HepG2 (cell line): ENCODE results near the gene CEP128. TPM values are rescaled to one million over a fixed set of nuclear protein-coding genes. Genes with fewer than 3 reads are reported as not detected.

Source experiments
- ATAC-seq: fragments of 200-7000 bp; cut with Tn5 transposase; 3 replicates; pipeline ENCODE4 v1.9.1; 2020; ENCODE audit warnings: mild to moderate bottlenecking, moderate library complexity
- BruUV-seq: library from RNA; stranded (reverse); fragments of 400-500 nt; replicated peaks from 2 replicates; lab custom pipeline; 2021; lab: Mats Ljungman, UMichigan
- CTCF ChIA-PET: fragments of 300-600 bp; formaldehyde crosslinking; extraction: SDS; loops from one replicate; lab custom pipeline; 2021; ENCODE audit warnings: low total read pairs, inconsistent platforms, low intra/inter-chr PET ratio; lab: Yijun Ruan, JAX
- POLR2A ChIA-PET: fragments of 350-600 bp; sonication (Branson Sonifier 250); formaldehyde crosslinking; loops from one replicate; lab custom pipeline; 2020; ENCODE audit warnings: antibody characterized with exemption, inconsistent platforms; lab: Yijun Ruan, JAX
- DNase-seq: peaks from one replicate; pipeline ENCODE4 v3.0.0-alpha.2; 2015; ENCODE audit warnings: low spot score
- FAIRE-seq: peaks from 3 replicates; lab custom pipeline; 2011; peaks lifted over from hg19 to GRCh38; lab: Jason Lieb, UNC
- H2AFZ ChIP-seq: one replicate; pipeline ENCODE4 v1.6.1; 2011; ENCODE audit warnings: low read length, inconsistent platforms
- H3K27ac ChIP-seq: fragments of 300-600 bp; 3 replicates; pipeline ENCODE4 v1.8.0; 2011; ENCODE audit warnings: mixed run types, mild to moderate bottlenecking, mixed read lengths, low read length, inconsistent platforms; ENCODE audit not compliant: insufficient read depth; ENCODE audit errors: extremely low read length
- H3K27me3 ChIP-seq, 2 experiments: fragments of 200-600 bp in 1 of 2; 2 replicates in 1 of 2; 3 replicates in 1 of 2; pipeline versions ENCODE4 v1.6.0 to v1.8.0; 2011; ENCODE audit warnings: low read length in 2 of 2, mild to moderate bottlenecking in 2 of 2, moderate library complexity in 2 of 2, inconsistent platforms in 1 of 2; ENCODE audit not compliant: insufficient read depth in 2 of 2, control insufficient read depth in 1 of 2
- H3K36me3 ChIP-seq, 2 experiments: fragments of 200-600 bp in 1 of 2; replicated peaks in 1 of 2; 2 replicates in 1 of 2; 3 replicates in 1 of 2; pipeline versions ENCODE4 v1.5.1 to v1.8.0; 2011; ENCODE audit warnings: low read length in 2 of 2, inconsistent platforms in 1 of 2; ENCODE audit not compliant: insufficient read depth in 2 of 2, control insufficient read depth in 1 of 2
- H3K4me1 ChIP-seq: 2 replicates; pipeline ENCODE4 v1.5.1; 2012; ENCODE audit warnings: low read length, inconsistent platforms; ENCODE audit not compliant: insufficient read depth
- H3K4me2 ChIP-seq: 2 replicates; pipeline ENCODE4 v1.6.0; 2011; ENCODE audit warnings: low read depth, low read length, inconsistent platforms
- H3K4me3 ChIP-seq, 3 experiments: fragments of 200-600 bp in 1 of 3; sonication (generic), shearing (Covaris generic) in 1 of 3; replicated peaks in 1 of 3; 2 replicates each; pipeline ENCODE4 v1.5.1; 2011 to 2016; ENCODE audit warnings: low read length in 3 of 3, inconsistent platforms in 2 of 3, low read depth in 2 of 3, mild to moderate bottlenecking in 2 of 3, control low read depth in 1 of 3, mixed read lengths in 1 of 3; ENCODE audit not compliant: insufficient read depth in 1 of 3
- H3K79me2 ChIP-seq: one replicate; pipeline ENCODE4 v1.6.1; 2011; ENCODE audit warnings: low read length, inconsistent platforms; ENCODE audit not compliant: insufficient read depth
- H3K9ac ChIP-seq: 2 replicates; pipeline ENCODE4 v1.6.0; 2011; ENCODE audit warnings: mild to moderate bottlenecking, low read depth, low read length, inconsistent platforms; ENCODE audit not compliant: insufficient read depth
- H3K9me3 ChIP-seq: 2 replicates; pipeline ENCODE4 v1.5.1; 2012; ENCODE audit warnings: mild to moderate bottlenecking, low read length
- H4K20me1 ChIP-seq: 2 replicates; pipeline ENCODE4 v1.6.0; 2011; ENCODE audit warnings: inconsistent platforms, mild to moderate bottlenecking, low read length, moderate library complexity; ENCODE audit not compliant: insufficient read depth
- AGO2 ChIP-seq: fragments of 200-400 bp; formaldehyde crosslinking; optimal IDR thresholded peaks from 2 replicates; pipeline ENCODE3; 2017; ENCODE audit warnings: mild to moderate bottlenecking, low read depth, low read length, moderate library complexity
- KLF12 ChIP-seq: sonication (generic); formaldehyde crosslinking; IDR thresholded peaks from 2 replicates; pipeline ENCODE4 v1.4.0; 2020; ENCODE audit warnings: missing genetic modification reagents, borderline replicate concordance
- NFYB ChIP-seq: sonication (generic); formaldehyde crosslinking; IDR thresholded peaks from 2 replicates; pipeline ENCODE4 v1.4.0; 2020; ENCODE audit warnings: missing genetic modification reagents
- NR1H2 ChIP-seq: sonication (generic); formaldehyde crosslinking; IDR thresholded peaks from 2 replicates; pipeline ENCODE4 v1.8.1; 2022; ENCODE audit warnings: low read depth, missing genetic modification reagents, borderline replicate concordance
- RELA ChIP-seq: sonication (generic); formaldehyde crosslinking; IDR thresholded peaks from 2 replicates; pipeline ENCODE4 v1.4.0; 2020; ENCODE audit warnings: missing genetic modification reagents
- SMC3 ChIP-seq: IDR thresholded peaks from 2 replicates; pipeline ENCODE4 v1.6.1; 2011; ENCODE audit warnings: low read length, improper control_type of control experiment
- STAG1 ChIP-seq: sonication (generic); formaldehyde crosslinking; IDR thresholded peaks from 2 replicates; pipeline ENCODE4 v1.4.0; 2020; ENCODE audit warnings: missing genetic modification reagents
- ZNF709 ChIP-seq: sonication (generic); formaldehyde crosslinking; IDR thresholded peaks from 2 replicates; pipeline ENCODE4 v1.5.0; 2020; ENCODE audit warnings: mild to moderate bottlenecking, missing genetic modification reagents
- WGBS: methylation state at CpG from one replicate; pipeline ENCODE4 v1.1.6; 2017; ENCODE audit warnings: low lambda C conversion rate; 5-methylcytosine and 5-hydroxymethylcytosine counted together
- in situ Hi-C: cut with HindIII; loops from 2 replicates; pipeline ENCODE4 v1.10.0; 2017; ENCODE audit warnings: low pct_unique_long_range_greater_than_20kb; ENCODE audit not compliant: extremely low pct_ligation_motif_present
- intact Hi-C: fragments of 100-400 bp; cut with micrococcal nuclease; formaldehyde crosslinking; loops from one replicate; pipeline ENCODE4 v1.10.0; 2022; ENCODE audit not compliant: unreplicated experiment
- polyA plus RNA-seq, 8 experiments: library from polyadenylated mRNA; depleted of rRNA in 3 of 8; stranded (reverse) in 7 of 8; unstranded in 1 of 8; fragments of >200 nt; fragmentation: Illumina TruSeq in 4 of 8; extraction: Trizol in 4 of 8; gene quantifications; 2 replicates each; pipeline versions ENCODE4 v1.2.1 to v1.2.3, GENCODE V29; 2011 to 2016; ENCODE audit warnings: low read depth in 4 of 8, missing spikeins in 1 of 8, mixed read lengths in 1 of 8; ENCODE audit not compliant: insufficient read depth in 1 of 8
- total RNA-seq, 5 experiments: library from RNA; depleted of rRNA; stranded (reverse); fragments of >200 nt; fragmentation: Illumina TruSeq; extraction: Trizol; gene quantifications; 2 replicates each; pipeline ENCODE4 v1.2.3, GENCODE V29; 2016; ENCODE audit warnings: low read depth in 1 of 5
- TF ChIP-seq, protein P1 (sequence below): conservative IDR thresholded peaks from 2 replicates; pipeline ENCODE4 v1.6.1; 2018; ENCODE audit warnings: missing genetic modification reagents
- TF ChIP-seq, protein P2 (sequence below): sonication (generic); formaldehyde crosslinking; IDR thresholded peaks from 2 replicates; pipeline ENCODE4 v1.5.0; 2020; ENCODE audit warnings: mild to moderate bottlenecking, missing genetic modification reagents, moderate library complexity

CEP128 gene
- total and polyA plus RNA-seq, 2 of the 13 experiments (the other 11 are each of a cell fraction or from before 2014, with no cell fraction given): 1.3 to 7.5 TPM

DNA sequence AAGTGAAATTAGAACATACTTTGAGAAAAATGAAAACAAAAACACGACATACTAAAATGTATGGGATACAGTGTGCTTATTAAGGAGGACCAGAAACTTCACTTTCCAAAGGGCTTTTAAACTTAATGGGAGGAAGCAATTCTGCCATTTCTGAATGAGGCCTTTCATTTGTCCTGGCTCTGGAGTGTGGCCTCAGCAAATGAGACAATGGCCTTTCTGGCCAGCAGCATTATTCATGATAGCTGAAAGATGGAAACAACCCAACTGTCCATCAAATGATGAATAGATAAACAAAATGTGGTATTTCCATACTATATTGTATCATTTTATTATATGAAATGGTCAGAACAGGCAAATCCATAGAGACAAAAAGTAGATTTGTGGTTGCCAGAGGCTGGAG is 338.6 kb downstream of the CEP128 start:
- CTCF ChIA-PET: no interaction called here

GRCh38 chr14:80587096-80587724 is 354.3 kb downstream of the CEP128 start:
- BruUV-seq: no TSS peak
- intact Hi-C loops: loop anchor here (1.0 to 5.0 kb wide), 3 partner anchors 264 to 530 kb away; no protein-coding TSS in a partner anchor
- POLR2A ChIA-PET: no interaction called here
- DNase-seq: peak; percentile 30
- in situ Hi-C loops: loop anchor here (25.0 kb wide), 1 partner anchor 375 kb away; the partner anchor contains the start of gene DIO2
- Histone ChIP-seq H3K4me3 (no peak overlapping the region), H3K27ac (no peak overlapping the region), H3K27me3 (no peaks in the 10 kb centered on the region), H3K4me1 (peaks cover 4% of the 10 kb centered on the region; the same call in 1 of the 2 replicates), H3K36me3 (no peaks in the 10 kb centered on the region), H2AFZ (no peak overlapping the region), H3K9me3 (no peaks in the 10 kb centered on the region), H4K20me1 (no peaks in the 10 kb centered on the region), H3K9ac (no peak overlapping the region), H3K4me2 (no peak overlapping the region), H3K79me2 (no peaks in the 10 kb centered on the region)
- TF ChIP-seq STAG1 (CRISPR knock-in tag) (peak; percentile 57), SMC3 (peak; percentile 54; the same call in 1 of the 2 replicates), NFYB (no peak), KLF12 (CRISPR knock-in tag) (no peak)
- TF ChIP-seq, protein P1, sequence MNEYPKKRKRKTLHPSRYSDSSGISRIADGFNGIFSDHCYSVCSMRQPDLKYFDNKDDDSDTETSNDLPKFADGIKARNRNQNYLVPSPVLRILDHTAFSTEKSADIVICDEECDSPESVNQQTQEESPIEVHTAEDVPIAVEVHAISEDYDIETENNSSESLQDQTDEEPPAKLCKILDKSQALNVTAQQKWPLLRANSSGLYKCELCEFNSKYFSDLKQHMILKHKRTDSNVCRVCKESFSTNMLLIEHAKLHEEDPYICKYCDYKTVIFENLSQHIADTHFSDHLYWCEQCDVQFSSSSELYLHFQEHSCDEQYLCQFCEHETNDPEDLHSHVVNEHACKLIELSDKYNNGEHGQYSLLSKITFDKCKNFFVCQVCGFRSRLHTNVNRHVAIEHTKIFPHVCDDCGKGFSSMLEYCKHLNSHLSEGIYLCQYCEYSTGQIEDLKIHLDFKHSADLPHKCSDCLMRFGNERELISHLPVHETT (CRISPR knock-in tag): no peak
- TF ChIP-seq, protein P2, sequence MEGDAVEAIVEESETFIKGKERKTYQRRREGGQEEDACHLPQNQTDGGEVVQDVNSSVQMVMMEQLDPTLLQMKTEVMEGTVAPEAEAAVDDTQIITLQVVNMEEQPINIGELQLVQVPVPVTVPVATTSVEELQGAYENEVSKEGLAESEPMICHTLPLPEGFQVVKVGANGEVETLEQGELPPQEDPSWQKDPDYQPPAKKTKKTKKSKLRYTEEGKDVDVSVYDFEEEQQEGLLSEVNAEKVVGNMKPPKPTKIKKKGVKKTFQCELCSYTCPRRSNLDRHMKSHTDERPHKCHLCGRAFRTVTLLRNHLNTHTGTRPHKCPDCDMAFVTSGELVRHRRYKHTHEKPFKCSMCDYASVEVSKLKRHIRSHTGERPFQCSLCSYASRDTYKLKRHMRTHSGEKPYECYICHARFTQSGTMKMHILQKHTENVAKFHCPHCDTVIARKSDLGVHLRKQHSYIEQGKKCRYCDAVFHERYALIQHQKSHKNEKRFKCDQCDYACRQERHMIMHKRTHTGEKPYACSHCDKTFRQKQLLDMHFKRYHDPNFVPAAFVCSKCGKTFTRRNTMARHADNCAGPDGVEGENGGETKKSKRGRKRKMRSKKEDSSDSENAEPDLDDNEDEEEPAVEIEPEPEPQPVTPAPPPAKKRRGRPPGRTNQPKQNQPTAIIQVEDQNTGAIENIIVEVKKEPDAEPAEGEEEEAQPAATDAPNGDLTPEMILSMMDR: peak; percentile 53
- whole genome bisulfite sequencing: 49% methylated on average over 3 of the region's 3 CpGs
- peak; percentile 30 for FAIRE-seq
- CTCF ChIA-PET: interaction anchor here (0.9 to 1.7 kb wide), 2 partner anchors 374 to 531 kb away, joined by 3 to 6 read pairs; no protein-coding TSS in a partner anchor
- peak; percentile 74 for ATAC-seq

More for the DNA sequence above, 338.6 kb downstream of the CEP128 start:
- TF ChIP-seq NR1H2 (no peak), ZNF709 (CRISPR knock-in tag) (no peak), AGO2 (no peak), RELA (CRISPR knock-in tag) (no peak)
- no TSS peak for BruUV-seq
- no peak overlapping the region for H2AFZ ChIP-seq
- no peak overlapping the region for H3K27ac ChIP-seq
- no peak overlapping the region for H3K4me3 ChIP-seq
- in situ Hi-C loops: no loop called here
- H3K79me2 ChIP-seq: no peaks in the 10 kb centered on the region
- intact Hi-C loops: no loop called here
- WGBS: 54% methylated on average over 1 of the region's 1 CpG
- H3K4me2 ChIP-seq: no peak overlapping the region
- H3K9ac ChIP-seq: no peak overlapping the region
- H3K4me1 ChIP-seq: no peaks in the 10 kb centered on the region
- no peak for FAIRE-seq
- ATAC-seq: no peak
- no peaks in the 10 kb centered on the region for H3K36me3 ChIP-seq
- no peak for DNase-seq
- H4K20me1 ChIP-seq: no peaks in the 10 kb centered on the region
- POLR2A ChIA-PET: no interaction called here
- no peaks in the 10 kb centered on the region for H3K9me3 ChIP-seq
- no peaks in the 10 kb centered on the region for H3K27me3 ChIP-seq
